ENCODE measurements around the gene TSSK6.

The TSSK6 gene

DNA sequence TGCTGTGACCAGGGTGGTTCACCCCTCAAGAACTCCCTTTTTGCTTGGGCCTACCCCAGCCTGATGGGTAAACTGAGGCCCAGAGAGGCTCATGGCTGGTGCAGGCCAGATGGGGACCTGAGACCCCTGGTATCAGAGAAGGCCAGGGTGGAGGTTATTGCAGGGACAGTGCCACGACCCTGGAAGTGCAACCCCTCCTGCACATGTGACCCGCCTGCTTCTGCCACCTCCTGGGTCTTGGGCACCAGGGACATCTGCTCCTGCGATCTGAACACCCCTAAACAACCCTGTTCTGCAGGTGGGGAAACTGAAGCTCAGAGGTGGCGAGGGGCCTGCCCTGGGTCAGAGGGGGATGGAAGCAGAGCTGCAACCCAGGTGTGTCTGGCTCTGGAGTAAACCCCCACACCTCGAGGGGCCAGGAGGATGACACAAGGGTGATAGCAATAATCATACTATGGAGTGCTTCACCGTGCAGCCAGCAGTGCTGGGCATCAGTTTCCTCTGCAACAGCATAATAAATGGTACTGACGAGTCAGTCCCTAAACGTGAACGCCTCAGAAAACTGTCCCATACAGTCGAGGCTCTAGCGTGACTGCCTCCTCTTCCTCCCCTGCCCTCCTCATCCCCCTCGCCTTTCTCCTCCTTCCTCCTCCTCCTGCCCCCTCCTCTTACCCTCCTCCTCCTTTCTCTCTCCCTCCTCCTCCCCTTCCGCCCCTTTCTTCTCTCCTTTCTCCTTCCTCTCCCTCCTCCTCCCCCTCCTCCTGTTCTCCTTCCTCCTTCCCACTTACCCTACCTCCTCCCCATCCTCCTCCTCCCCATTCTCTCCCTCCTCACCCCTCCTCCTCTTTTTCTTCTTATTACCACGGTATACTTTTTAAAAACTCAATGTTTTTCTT is 17.7 kb upstream of the TSSK6 start:
- peaks cover 16% of the 10 kb centered on the region for H3K36me3 ChIP-seq (ENCODE audit: insufficient read depth, low read length)
- no peaks in the 10 kb centered on the region for H3K79me2 ChIP-seq (ENCODE audit: insufficient read depth, low read length)
- no peak overlapping the region for H3K4me2 ChIP-seq (ENCODE audit: low read length)
- H3K27me3 ChIP-seq (ENCODE audit: insufficient read depth, low read length) = no peaks in the 10 kb centered on the region
- H3K9me3 ChIP-seq (ENCODE audit: low read length) = no peaks in the 10 kb centered on the region
- no peak overlapping the region for H3K4me3 ChIP-seq (ENCODE audit: low read depth, low read length, poor library complexity, severe bottlenecking)
- no peaks in the 10 kb centered on the region for H3K9me2 ChIP-seq (ENCODE audit: low read depth, low read length)
- H3K4me1 ChIP-seq (ENCODE audit: insufficient read depth, low read length, severe bottlenecking) = peaks cover 9% of the 10 kb centered on the region
- H3K9ac ChIP-seq (ENCODE audit: low read length) = no peak overlapping the region
- H3K27ac ChIP-seq (ENCODE audit: low read depth, low read length, poor library complexity, severe bottlenecking) = no peak overlapping the region
- no peaks in the 10 kb centered on the region; the same call in 1 of the 2 replicates for H3F3A ChIP-seq (ENCODE audit: insufficient read depth, low read length)
- H4K20me1 ChIP-seq (ENCODE audit: insufficient read depth, low read length) = no peaks in the 10 kb centered on the region
- no peak overlapping the region for H2AFZ ChIP-seq (ENCODE audit: low read length)
- TF ChIP-seq, protein P1, sequence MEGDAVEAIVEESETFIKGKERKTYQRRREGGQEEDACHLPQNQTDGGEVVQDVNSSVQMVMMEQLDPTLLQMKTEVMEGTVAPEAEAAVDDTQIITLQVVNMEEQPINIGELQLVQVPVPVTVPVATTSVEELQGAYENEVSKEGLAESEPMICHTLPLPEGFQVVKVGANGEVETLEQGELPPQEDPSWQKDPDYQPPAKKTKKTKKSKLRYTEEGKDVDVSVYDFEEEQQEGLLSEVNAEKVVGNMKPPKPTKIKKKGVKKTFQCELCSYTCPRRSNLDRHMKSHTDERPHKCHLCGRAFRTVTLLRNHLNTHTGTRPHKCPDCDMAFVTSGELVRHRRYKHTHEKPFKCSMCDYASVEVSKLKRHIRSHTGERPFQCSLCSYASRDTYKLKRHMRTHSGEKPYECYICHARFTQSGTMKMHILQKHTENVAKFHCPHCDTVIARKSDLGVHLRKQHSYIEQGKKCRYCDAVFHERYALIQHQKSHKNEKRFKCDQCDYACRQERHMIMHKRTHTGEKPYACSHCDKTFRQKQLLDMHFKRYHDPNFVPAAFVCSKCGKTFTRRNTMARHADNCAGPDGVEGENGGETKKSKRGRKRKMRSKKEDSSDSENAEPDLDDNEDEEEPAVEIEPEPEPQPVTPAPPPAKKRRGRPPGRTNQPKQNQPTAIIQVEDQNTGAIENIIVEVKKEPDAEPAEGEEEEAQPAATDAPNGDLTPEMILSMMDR (IDR thresholded peaks at IDR 0.05; ENCODE audit: low read length) = no peak

DNA sequence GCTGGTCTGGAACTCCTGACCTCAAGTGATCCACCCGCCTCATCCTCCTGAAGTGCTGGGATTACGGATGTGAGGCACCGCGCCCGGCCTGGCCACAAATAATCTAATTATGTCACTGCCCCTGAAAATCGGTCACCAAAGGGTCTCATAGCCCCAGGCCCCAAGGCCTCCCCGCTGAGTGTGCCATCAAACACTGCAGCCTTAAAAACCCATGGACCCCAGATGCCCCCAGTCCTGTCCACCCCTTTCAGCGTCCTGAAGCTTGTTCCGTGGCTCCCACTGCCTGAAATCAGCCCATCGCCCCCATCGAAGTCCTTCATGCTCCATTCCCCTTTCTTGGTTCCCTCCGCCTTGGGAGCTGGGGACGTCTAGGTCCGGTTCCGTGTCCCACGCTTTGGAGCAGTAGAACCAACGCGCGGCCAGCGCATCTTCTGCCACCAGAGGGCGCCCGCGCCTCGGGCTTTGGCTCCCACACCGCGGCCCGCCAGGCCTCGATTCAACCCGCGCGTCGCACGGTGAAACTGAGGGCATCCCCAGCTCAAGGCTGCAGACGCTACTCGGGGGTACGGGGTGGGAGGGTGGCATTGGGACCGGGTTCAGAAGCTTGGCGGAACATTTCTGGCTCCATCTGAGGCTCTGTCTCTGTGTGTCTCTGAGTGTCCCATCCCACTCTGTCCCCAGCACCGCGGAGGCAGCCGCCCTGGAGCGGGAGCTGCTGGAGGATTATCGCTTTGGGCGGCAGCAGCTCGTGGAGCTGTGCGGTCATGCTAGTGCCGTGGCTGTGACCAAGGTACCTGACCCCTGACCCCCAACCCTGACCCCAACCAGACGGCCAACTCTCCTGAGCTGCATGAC is 16.8 kb upstream of the TSSK6 start:
- Histone ChIP-seq H2AFZ (ENCODE audit: low read length) (no peak overlapping the region), H3F3A (ENCODE audit: insufficient read depth, low read length) (no peaks in the 10 kb centered on the region; the same call in 1 of the 2 replicates), H3K4me2 (ENCODE audit: low read length) (no peak overlapping the region), H3K4me3 (ENCODE audit: low read depth, low read length, poor library complexity, severe bottlenecking) (no peak overlapping the region), H3K79me2 (ENCODE audit: insufficient read depth, low read length) (no peaks in the 10 kb centered on the region), H3K9me2 (ENCODE audit: low read depth, low read length) (no peaks in the 10 kb centered on the region), H3K36me3 (ENCODE audit: insufficient read depth, low read length) (peaks cover 24% of the 10 kb centered on the region), H3K9ac (ENCODE audit: low read length) (no peak overlapping the region), H3K27ac (ENCODE audit: low read depth, low read length, poor library complexity, severe bottlenecking) (no peak overlapping the region), H3K27me3 (ENCODE audit: insufficient read depth, low read length) (no peaks in the 10 kb centered on the region), H3K9me3 (ENCODE audit: low read length) (no peaks in the 10 kb centered on the region), H4K20me1 (ENCODE audit: insufficient read depth, low read length) (no peaks in the 10 kb centered on the region), H3K4me1 (ENCODE audit: insufficient read depth, low read length, severe bottlenecking) (peaks cover 8% of the 10 kb centered on the region)
- TF ChIP-seq, protein P1 (IDR thresholded peaks at IDR 0.05; ENCODE audit: low read length) = peak; percentile 97
- TF ChIP-seq EZH2 (IDR thresholded peaks at IDR 0.05; ENCODE audit: borderline replicate concordance, low read length) = no peak

DNA sequence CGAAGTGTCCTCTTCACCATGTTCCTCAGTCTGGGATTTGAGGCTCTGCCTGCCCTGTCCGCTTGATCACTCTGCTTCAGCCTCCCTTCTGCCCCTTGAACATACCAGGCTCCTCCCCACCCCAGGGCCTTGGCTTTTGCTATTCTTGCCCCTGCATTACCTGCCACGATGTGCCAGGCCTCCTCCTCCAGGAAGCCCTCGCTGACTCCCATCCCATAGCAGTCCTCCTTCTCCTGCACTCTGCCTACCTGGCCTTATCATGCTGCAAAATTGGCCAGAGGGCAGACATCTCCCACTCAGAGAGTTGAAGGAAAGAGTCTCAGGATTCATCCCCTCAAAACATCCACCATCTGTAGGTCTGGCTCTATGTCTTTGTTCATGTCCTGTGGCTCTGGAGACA is 15.5 kb upstream of the TSSK6 start:
- Histone ChIP-seq H4K20me1 (ENCODE audit: insufficient read depth, low read length) (no peaks in the 10 kb centered on the region), H3K9ac (ENCODE audit: low read length) (no peak overlapping the region), H3K27ac (ENCODE audit: low read depth, low read length, poor library complexity, severe bottlenecking) (no peak overlapping the region), H3K9me2 (ENCODE audit: low read depth, low read length) (no peaks in the 10 kb centered on the region), H3K36me3 (ENCODE audit: insufficient read depth, low read length) (peaks cover 34% of the 10 kb centered on the region), H3F3A (ENCODE audit: insufficient read depth, low read length) (no peaks in the 10 kb centered on the region; the same call in 1 of the 2 replicates), H3K4me2 (ENCODE audit: low read length) (no peak overlapping the region), H3K4me3 (ENCODE audit: low read depth, low read length, poor library complexity, severe bottlenecking) (no peak overlapping the region), H3K4me1 (ENCODE audit: insufficient read depth, low read length, severe bottlenecking) (peaks cover 21% of the 10 kb centered on the region), H3K9me3 (ENCODE audit: low read length) (no peaks in the 10 kb centered on the region), H2AFZ (ENCODE audit: low read length) (no peak overlapping the region), H3K27me3 (ENCODE audit: insufficient read depth, low read length) (no peaks in the 10 kb centered on the region), H3K79me2 (ENCODE audit: insufficient read depth, low read length) (no peaks in the 10 kb centered on the region)
- TF ChIP-seq EZH2 (IDR thresholded peaks at IDR 0.05; ENCODE audit: borderline replicate concordance, low read length) = no peak
- TF ChIP-seq, protein P1 (IDR thresholded peaks at IDR 0.05; ENCODE audit: low read length) = no peak

Data from OCI-LY1 (cell line).